DMS53 treated with DMSO at 0.1 percent for 48 hours (cell line): ENCODE results near the gene DTX3L.

Experiments
- DNase-seq: peaks from one replicate; lab custom pipeline; 2025; ENCODE audit not compliant: unreplicated experiment; lab: John Stamatoyannopoulos, UW

The DTX3L gene

DNA sequence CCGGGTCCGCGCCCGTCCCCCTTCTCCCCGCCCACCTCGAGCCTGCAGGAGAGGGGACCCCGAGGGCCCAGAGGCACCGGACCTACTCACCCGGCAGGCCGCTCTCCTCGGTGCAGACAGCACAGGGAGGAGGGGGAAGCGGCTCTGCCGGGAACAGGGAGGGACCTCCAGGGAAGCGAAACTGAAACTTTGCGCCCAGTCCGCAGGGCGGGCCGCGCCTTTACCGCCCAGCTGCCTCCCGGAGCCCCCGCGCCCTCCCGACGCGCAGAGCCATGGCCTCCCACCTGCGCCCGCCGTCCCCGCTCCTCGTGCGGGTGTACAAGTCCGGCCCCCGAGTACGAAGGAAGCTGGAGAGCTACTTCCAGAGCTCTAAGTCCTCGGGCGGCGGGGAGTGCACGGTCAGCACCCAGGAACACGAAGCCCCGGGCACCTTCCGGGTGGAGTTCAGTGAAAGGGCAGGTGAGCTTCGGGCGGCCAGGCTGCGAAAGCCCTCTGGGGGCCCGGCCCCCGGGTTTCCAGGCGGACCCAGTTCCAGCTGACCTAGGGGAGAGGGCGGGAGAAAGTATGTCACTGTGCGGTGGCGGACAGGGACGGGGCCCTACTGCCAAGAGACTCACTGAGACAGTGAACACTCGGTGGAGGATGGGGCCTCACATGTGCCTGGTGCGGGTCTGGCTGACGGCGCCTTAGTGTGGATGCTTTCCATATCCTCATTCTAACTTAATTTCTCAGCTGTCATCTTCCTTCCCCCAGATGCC, at the start of gene DTX3L, which contains the start of gene PARP9:
Gene DTX3L, plus strand, starts transcription at position 184 of the 758 bp plus-strand sequence. Its CDS starts 89 bp downstream, at position 273.
Gene PARP9, minus strand, starts transcription at position 146 of the 758 bp plus-strand sequence. CDS start 4,680 bp downstream, outside the sequence.
- DNase-seq = peak; percentile 48

DNA sequence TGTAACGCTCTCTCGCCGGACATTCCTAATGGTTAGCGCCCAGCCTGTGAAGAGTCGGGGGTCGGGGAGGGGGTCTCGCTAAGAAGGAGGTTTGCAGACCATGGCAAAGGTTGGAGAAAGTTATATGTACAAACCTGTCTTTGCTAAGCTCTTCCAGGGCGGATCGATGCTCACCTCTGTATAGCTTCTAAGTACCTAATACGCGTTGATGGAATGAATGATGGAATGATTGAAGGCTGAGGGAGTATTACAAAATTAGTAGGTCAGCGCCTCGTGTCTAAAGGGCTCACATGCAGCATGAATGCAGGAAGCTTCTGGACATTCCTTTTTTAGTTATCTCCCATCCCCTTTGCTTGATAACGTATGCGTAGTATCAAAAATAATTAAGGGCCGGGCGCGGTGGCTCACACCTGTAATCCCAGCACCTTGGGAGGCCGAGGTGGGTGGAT, 49.1 kb upstream of the DTX3L start:
- DNase-seq = no peak

- DNase-seq = no peak
These were observed 48.3 kb upstream of the DTX3L start for GRCh38 chr3:122515870-122516269.

DNA sequence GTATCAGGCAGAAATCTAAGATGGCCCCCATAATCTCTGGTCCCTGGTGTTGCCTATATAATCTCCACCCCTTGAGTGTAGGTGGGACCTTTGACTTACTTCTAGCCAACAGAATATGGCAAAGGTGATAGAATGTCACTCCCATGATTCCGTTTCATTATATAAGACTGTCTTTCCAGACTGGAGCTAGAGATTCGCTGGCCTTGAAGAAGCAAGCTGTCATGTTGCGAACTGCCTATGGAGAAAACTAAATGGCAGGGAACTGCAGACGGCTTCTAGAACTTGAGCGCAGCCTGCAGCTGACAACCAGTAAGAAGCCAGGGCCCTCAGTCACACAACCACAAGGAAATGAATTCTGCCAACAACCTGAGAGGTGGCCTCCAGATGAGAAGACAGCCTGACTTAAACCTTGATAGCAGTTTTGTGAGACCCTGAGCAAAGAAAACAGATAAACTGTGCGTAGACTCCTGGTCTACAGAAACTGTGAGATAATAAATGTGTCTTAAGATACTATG, 47.2 kb upstream of the DTX3L start:
- no peak for DNase-seq

- DNase-seq = no peak
These were observed 44.4 kb upstream of the DTX3L start for GRCh38 chr3:122519693-122520092.

DNA sequence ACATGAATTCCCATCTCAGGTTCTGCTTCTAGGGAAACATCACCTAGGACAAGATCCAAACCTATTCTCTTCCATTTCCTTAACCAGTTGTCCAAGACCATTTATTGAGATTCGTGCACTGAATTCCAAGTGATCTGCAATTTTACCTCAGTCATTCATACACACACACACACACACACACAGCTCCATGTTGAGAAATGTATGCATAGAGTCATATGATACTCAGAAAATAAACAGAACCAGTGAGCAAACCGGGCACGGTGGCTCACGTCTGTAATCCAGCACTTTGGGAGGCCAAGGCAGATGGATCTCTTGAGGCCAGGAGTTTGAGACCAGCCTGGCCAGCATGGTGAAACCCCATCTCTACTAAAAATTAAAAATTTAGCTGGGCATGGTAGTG, 43.3 kb upstream of the DTX3L start:
- no peak for DNase-seq

DNA sequence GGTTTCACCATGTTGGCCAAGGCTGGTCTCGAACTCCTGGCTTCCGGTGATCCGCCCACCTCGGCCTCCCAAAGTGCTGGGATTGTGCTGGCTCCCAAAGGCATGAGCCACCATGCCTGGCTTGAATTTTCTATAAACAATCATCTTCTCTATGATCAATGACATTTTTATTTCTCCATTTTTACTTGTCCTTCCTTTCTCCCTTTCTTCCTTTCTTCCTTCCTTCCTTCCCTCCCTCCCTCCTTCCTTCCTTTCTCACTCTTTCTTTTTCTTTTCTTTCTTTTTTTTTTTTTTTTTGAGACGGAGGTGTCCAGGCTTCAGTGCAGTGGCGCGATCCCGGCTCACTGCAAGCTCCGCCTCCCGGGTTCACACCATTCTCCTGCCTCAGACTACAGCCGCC, 40.8 kb upstream of the DTX3L start:
- DNase-seq = no peak

- no peak for DNase-seq
These were observed 34.0 kb upstream of the DTX3L start for GRCh38 chr3:122530164-122530563.

GRCh38 chr3:122533480-122533879, 30.7 kb upstream of the DTX3L start:
- no peak for DNase-seq

DNA sequence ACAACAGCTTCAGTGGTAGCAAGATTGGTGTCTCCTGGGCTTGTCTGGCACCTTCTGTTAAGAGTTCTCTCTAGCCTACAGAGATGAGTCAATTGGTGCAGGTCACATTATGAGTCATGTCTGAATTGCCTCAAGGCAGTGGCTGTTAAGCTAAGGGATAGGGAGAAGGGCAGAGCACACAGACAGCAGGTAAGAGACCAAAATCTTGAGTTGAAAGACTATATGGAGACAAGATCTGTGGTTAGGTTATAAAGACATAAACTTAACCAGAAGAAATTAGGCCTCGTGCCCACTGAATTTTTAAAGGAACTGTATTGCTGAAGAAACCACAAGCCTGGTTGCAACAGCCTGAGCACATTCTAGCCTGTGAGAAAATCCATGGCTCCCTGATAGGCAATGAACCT, 30.2 kb upstream of the DTX3L start:
- DNase-seq = no peak

GRCh38 chr3:122535964-122536631, 28.0 kb upstream of the DTX3L start:
- DNase-seq = no peak

GRCh38 chr3:122536632-122537001, 27.5 kb upstream of the DTX3L start:
- DNase-seq = no peak

DNA sequence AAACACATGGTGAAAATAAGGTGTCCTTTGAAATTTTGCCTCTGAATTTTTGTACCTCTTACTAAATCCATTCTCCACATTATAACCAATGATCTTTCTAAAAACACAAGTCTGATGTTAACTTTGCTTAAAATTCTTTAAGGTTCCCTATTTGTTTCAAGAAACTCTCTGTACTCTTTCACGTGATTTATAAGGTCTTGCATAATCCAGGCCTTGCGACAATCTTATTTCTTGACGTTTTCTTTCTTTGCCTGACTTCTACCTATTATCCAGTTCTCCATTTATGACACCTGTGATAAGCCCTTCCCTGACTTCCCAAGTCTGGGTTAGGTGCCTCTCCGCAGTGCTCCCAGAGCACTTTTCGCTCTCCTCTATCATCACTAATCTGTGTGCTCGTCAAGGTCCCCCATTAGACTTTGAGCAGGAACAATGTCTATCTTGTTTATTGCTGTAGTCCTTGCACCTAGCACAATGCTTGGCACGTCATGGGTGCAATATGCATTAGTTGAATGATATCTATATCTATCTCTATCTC, 25.1 kb upstream of the DTX3L start:
- DNase-seq = no peak

GRCh38 chr3:122546151-122546550, 18.0 kb upstream of the DTX3L start:
- DNase-seq = no peak

DNA sequence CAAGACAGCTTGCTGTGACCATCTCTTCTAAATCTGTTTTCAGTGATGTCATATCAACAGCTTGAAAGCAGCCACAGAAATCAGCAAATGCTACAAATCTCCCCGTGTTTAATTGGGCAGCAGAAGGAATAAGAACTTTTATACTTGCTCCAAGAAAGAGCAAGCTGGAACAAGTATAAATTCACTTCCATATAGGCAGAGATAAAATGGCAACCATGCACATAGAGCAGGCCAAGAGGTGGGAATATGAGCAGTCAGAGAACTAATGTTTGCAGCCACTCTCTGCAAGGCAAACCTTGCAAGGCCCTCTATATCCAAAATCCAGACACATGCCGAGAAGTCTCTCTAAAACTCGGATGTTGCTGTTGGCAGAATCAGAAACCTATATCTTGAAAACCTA, 16.1 kb upstream of the DTX3L start:
- no peak for DNase-seq

DNA sequence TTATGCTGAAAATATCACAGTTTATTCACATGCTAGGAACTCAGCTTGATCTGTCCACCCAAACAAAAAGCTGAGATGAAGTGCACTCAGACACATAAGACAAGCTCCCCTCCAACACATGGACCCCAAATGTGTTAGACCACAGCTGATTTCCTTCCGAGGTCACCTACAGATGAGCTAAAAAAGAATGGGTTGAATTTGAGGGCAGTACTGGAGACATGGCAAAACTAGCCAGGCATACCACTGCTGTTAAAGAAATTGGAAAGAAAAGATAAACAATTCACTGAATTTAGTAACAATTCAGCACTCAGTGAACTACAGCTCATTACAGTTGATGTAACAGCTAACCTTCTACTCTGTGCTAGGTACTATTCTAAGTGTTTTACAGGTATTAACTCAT, 15.5 kb upstream of the DTX3L start:
- no peak for DNase-seq

DNA sequence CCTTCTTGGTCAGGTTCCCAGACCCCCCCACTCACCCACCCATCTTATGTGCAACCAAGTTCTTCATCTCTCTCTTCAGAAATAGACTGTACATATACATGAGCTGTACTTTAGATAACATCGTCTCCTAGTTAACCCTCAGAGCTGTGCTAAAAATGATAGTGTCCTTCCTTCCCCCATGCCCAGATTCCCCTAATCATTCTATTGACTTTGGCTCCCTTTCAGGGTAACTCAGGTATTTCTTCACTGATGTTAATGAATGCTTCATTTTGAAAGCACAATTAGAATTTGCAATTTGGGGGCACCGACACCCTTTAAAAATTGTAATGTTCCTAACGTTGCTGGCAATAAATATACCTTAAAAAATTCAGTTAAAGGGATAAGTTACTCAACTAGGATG, 11.0 kb upstream of the DTX3L start:
- DNase-seq = no peak

- no peak for DNase-seq
These were observed 8.7 kb upstream of the DTX3L start for GRCh38 chr3:122555275-122556071.

GRCh38 chr3:122557356-122557755, 6.8 kb upstream of the DTX3L start:
- no peak for DNase-seq

- no peak for DNase-seq
These were observed 5.5 kb upstream of the DTX3L start for GRCh38 chr3:122558605-122559004.

DNA sequence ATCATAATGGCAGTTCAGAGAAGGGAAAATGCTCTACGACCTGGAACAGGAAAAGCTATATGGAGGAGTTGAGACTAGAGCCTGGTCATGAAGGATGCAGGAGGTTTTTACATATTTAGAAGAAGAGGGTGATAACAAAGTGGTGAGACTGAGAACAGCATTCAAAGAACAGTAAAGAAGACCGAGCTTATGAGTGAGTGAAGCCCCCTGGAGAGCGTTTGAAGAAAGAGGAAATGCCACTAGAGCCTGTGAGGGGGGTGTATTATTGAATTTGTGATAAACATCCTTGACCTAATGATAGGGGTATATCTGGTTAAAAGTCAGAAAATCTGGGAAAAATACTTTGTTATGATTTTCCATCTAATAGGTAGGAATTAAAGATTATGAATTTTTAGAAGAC, 4.2 kb upstream of the DTX3L start:
- no peak for DNase-seq
